A549 (cell line): ENCODE data around the gene P4HA3. TPM values are rescaled to one million over a fixed set of nuclear protein-coding genes. Genes with fewer than 3 reads are reported as not detected.

ENCODE experiments used
- ATAC-seq, 2 experiments: fragments of 200-7000 bp in 1 of 2; fragments of >200 bp in 1 of 2; cut with Nextera tagmentation in 1 of 2; cut with Tn5 transposase in 1 of 2; 3 replicates each; pipeline versions ENCODE4 v1.8.0 to v1.9.1; 2018 to 2020; ENCODE audit warnings: mild to moderate bottlenecking in 1 of 2, moderate library complexity in 1 of 2
- CTCF ChIA-PET: fragments of 300-600 bp; sonication (Branson Sonifier 250); formaldehyde crosslinking; extraction: SDS; loops from one replicate; lab custom pipeline; 2021; ENCODE audit warnings: antibody characterized with exemption, inconsistent platforms; lab: Yijun Ruan, JAX
- POLR2A ChIA-PET: fragments of 350-600 bp; formaldehyde crosslinking; extraction: SDS; loops from one replicate; lab custom pipeline; 2021; ENCODE audit warnings: antibody characterized with exemption, inconsistent platforms; lab: Yijun Ruan, JAX
- DNase-seq, 2 experiments: peaks; one replicate each; pipeline versions ENCODE4 v3.0.0 to v3.0.0-alpha.2; 2011 to 2016; ENCODE audit warnings: low read depth in 1 of 2, low spot score in 1 of 2
- FAIRE-seq: peaks from 2 replicates; lab custom pipeline; 2011; peaks lifted over from hg19 to GRCh38; lab: Jason Lieb, UNC
- H3K27ac ChIP-seq, 2 experiments: fragments of >200 bp; sonication (Bioruptor Twin); formaldehyde crosslinking; 3 replicates each; pipeline ENCODE4 v1.5.1; 2016 to 2017
- H3K4me1 ChIP-seq: fragments of >200 bp; sonication (Bioruptor Twin); formaldehyde crosslinking; 3 replicates; pipeline ENCODE4 v1.6.1; 2016
- H3K4me2 ChIP-seq: fragments of >200 bp; sonication (Bioruptor Twin); formaldehyde crosslinking; 3 replicates; pipeline ENCODE4 v1.6.1; 2016
- H3K4me3 ChIP-seq: fragments of >200 bp; sonication (Bioruptor Twin); formaldehyde crosslinking; 3 replicates; pipeline ENCODE4 v1.5.1; 2016
- H3K9me3 ChIP-seq: fragments of >200 bp; sonication (Bioruptor Twin); formaldehyde crosslinking; 3 replicates; pipeline ENCODE4 v1.6.1; 2016
- BHLHE40 ChIP-seq: IDR thresholded peaks from 2 replicates; pipeline ENCODE4 v1.6.1; 2012; ENCODE audit warnings: low read depth, low read length, inconsistent platforms
- CBX8 ChIP-seq: fragments of 200-600 bp; sonication (generic); IDR thresholded peaks from 2 replicates; pipeline ENCODE4 v1.6.1; 2016
- CEBPB ChIP-seq, 2 experiments: fragments of >200 bp in 1 of 2; sonication (Bioruptor Twin) in 1 of 2; formaldehyde crosslinking in 1 of 2; IDR thresholded peaks; 2 replicates each; pipeline ENCODE4 v1.6.1; 2012 to 2016
- HDAC2 ChIP-seq: fragments of 200-600 bp; sonication (generic); IDR thresholded peaks from 2 replicates; pipeline ENCODE4 v1.6.1; 2016
- HEYL ChIP-seq: fragments of 250-450 bp; sonication (Bioruptor Pico); IDR thresholded peaks from 2 replicates; pipeline ENCODE4 v1.8.0; 2021; ENCODE audit warnings: mild to moderate bottlenecking, moderate library complexity
- HOXB5 ChIP-seq: fragments of 250-450 bp; sonication (Bioruptor Pico); IDR thresholded peaks from 2 replicates; pipeline ENCODE4 v1.5.0; 2020; ENCODE audit warnings: mild to moderate bottlenecking, moderate library complexity
- JUN ChIP-seq, 2 experiments: fragments of >200 bp; sonication (Bioruptor Twin); formaldehyde crosslinking; IDR thresholded peaks; 2 replicates in 1 of 2; 3 replicates in 1 of 2; pipeline ENCODE4 v1.6.1; 2016 to 2017
- MAFK ChIP-seq: fragments of 450-650 bp; IDR thresholded peaks from 2 replicates; pipeline ENCODE4 v1.6.1; 2014; ENCODE audit not compliant: partially characterized antibody
- POLR2A ChIP-seq: IDR thresholded peaks from 2 replicates; pipeline ENCODE4 v1.6.1; 2012; ENCODE audit warnings: mild to moderate bottlenecking, low read length
- POLR2AphosphoS2 ChIP-seq: conservative IDR thresholded peaks from 2 replicates; pipeline ENCODE4 v1.6.1; 2012; ENCODE audit warnings: low read length, improper control_type of control experiment, inconsistent platforms
- RAD21 ChIP-seq, 2 experiments: fragments of >200 bp in 1 of 2; sonication (Bioruptor Twin) in 1 of 2; formaldehyde crosslinking in 1 of 2; IDR thresholded peaks in 1 of 2; conservative IDR thresholded peaks in 1 of 2; 2 replicates in 1 of 2; 3 replicates in 1 of 2; pipeline ENCODE4 v1.6.1; 2012 to 2018; ENCODE audit warnings: inconsistent platforms in 1 of 2
- RFX5 ChIP-seq: fragments of 450-650 bp; IDR thresholded peaks from 2 replicates; pipeline ENCODE4 v1.7.1; 2014; ENCODE audit warnings: antibody characterized with exemption, mild to moderate bottlenecking, moderate library complexity
- SMC3 ChIP-seq: fragments of >200 bp; sonication (Bioruptor Twin); formaldehyde crosslinking; IDR thresholded peaks from 3 replicates; pipeline ENCODE4 v1.6.1; 2018; ENCODE audit warnings: inconsistent platforms
- TP53 ChIP-seq: fragments of 250-450 bp; sonication (Bioruptor Pico); IDR thresholded peaks from 2 replicates; pipeline ENCODE4 v1.5.0; 2021; ENCODE audit warnings: mild to moderate bottlenecking, moderate library complexity
- WGBS: methylation state at CpG from one replicate; pipeline ENCODE4 v1.1.6; 2017; ENCODE audit errors: missing lambda C conversion rate; 5-methylcytosine and 5-hydroxymethylcytosine counted together
- polyA plus RNA-seq, 4 experiments: library from polyadenylated mRNA; depleted of rRNA in 3 of 4; stranded (reverse); fragments of >200 nt; fragmentation: RNase III in 1 of 4; extraction: RNeasy Plus Mini Kit Qiagen cat#74134 plus additional on column Dnase treatment in 1 of 4; gene quantifications; 2 replicates in 3 of 4; 3 replicates in 1 of 4; pipeline ENCODE4 v1.2.3, GENCODE V29; 2011 to 2017
- TF ChIP-seq, protein P1 (sequence below): fragments of >200 bp; sonication (Bioruptor Twin); formaldehyde crosslinking; IDR thresholded peaks from 2 replicates; pipeline ENCODE4 v1.6.1; 2016
- TF ChIP-seq, protein P2 (sequence below): IDR thresholded peaks from 2 replicates; pipeline ENCODE4 v1.6.1; 2012
- TF ChIP-seq, protein P3 (sequence below): fragments of >200 bp; sonication (Bioruptor Twin); formaldehyde crosslinking; IDR thresholded peaks from 3 replicates; pipeline ENCODE4 v1.5.1; 2016
- TF ChIP-seq, protein P4 (sequence below): fragments of 150-350 bp; IDR thresholded peaks from 2 replicates; pipeline ENCODE4 v1.6.1; 2014; ENCODE audit warnings: low read depth, mild to moderate bottlenecking, low read length
- TF ChIP-seq, protein P5 (sequence below): fragments of 250-450 bp; sonication (Bioruptor Pico); IDR thresholded peaks from 2 replicates; pipeline ENCODE4 v1.5.0; 2021; ENCODE audit warnings: mild to moderate bottlenecking, moderate library complexity, borderline replicate concordance

Gene P4HA3
- polyA plus RNA-seq, 2 of the 4 experiments (the other 2 are of a cell fraction) = 48.1 to 50.4 TPM

DNA sequence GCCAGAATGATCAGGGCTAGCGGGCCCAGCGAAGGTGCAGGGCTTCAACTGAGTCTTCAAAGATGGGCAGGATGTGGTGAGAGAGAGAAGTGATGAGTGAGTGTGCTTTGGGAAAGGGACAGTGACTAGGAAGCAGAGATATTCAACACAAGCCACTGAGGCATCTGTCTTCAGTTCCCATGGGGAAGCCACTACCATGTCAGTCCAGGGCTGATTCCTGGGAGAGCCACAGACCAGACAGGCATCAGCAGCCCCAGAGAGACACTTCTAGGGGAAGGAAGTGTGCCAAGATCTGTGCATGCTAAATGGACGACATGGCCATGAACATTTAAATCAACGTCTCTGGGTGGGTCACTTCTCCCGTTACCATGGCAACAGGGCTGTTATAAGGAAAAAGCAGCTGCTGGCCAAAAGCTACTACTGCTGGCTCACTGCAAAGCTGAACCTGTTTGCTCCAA, 28.5 kb downstream of the P4HA3 start:
- Histone ChIP-seq H3K4me2 (peak overlapping the region; percentile 48), H3K27ac (peak overlapping the region; percentile 96 to 97), H3K4me3 (no peak overlapping the region), H3K9me3 (no peaks in the 10 kb centered on the region), H3K4me1 (peaks cover 84% of the 10 kb centered on the region)
- WGBS = 58% methylated on average over 5 of the region's 5 CpGs
- DNase-seq (peak in 1 of 2 experiments; percentile 50), ATAC-seq (no peak), FAIRE-seq (no peak)
- TF ChIP-seq RFX5 = peak; percentile 67; the same call in 1 of the 2 replicates
- no peak for TF ChIP-seq CEBPB (IDR thresholded peaks at IDR 0.05)
- TF ChIP-seq JUN (IDR thresholded peaks at IDR 0.05) = no peak
- no peak for TF ChIP-seq HDAC2
- no peak for TF ChIP-seq RAD21 (conservative IDR thresholded peaks at IDR 0.05 in 1 of 2, IDR thresholded peaks at IDR 0.05 in 1 of 2)
- POLR2A ChIA-PET = interaction anchor here (0.5 kb wide), 1 partner anchor 156 kb away, joined by 3 read pairs; no protein-coding TSS in a partner anchor
- CTCF ChIA-PET = interaction anchor here (0.9 to 2.5 kb wide), 2 partner anchors 27 to 38 kb away, joined by 3 to 10 read pairs; no protein-coding TSS in a partner anchor

DNA sequence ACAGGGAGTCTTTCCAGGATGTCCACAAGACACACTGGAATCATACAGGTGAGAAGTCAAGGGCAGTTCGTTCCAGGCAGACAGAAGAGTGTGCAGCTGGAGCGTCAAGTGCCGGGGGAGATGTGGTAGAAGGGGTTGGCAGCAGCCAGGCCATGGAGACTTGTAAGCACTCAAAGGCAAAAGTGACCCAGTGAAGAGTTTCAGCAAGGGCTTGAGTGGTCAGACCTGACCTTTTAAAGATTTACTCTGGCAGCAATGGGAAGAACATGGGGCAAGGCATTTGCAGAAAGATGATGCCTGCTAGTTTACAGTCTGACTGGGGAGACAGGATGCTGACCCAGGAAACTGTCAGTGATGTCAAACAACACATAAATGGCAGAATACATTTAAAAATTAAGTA, 29.0 kb downstream of the P4HA3 start:
- WGBS = 91% methylated on average over 3 of the region's 3 CpGs
- Histone ChIP-seq H3K9me3 (no peaks in the 10 kb centered on the region), H3K4me1 (peaks cover 84% of the 10 kb centered on the region), H3K4me2 (no peak overlapping the region), H3K4me3 (no peak overlapping the region), H3K27ac (peak overlapping the region; percentile 96 to 97)
- CTCF ChIA-PET = interaction anchor here (0.9 to 2.5 kb wide), 2 partner anchors 26 to 39 kb away, joined by 3 to 10 read pairs; no protein-coding TSS in a partner anchor
- no peak for FAIRE-seq
- no peak for ATAC-seq
- POLR2A ChIA-PET = no interaction called here
- TF ChIP-seq MAFK (no peak), HOXB5 (no peak), TP53 (CRISPR knock-in tag) (no peak), HEYL (CRISPR knock-in tag) (no peak), POLR2A (no peak), JUN (IDR thresholded peaks at IDR 0.05) (no peak), POLR2AphosphoS2 (no peak), SMC3 (no peak), CBX8 (no peak), BHLHE40 (no peak)
- TF ChIP-seq, protein P1, sequence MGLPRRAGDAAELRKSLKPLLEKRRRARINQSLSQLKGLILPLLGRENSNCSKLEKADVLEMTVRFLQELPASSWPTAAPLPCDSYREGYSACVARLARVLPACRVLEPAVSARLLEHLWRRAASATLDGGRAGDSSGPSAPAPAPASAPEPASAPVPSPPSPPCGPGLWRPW = no peak
- TF ChIP-seq, protein P2, sequence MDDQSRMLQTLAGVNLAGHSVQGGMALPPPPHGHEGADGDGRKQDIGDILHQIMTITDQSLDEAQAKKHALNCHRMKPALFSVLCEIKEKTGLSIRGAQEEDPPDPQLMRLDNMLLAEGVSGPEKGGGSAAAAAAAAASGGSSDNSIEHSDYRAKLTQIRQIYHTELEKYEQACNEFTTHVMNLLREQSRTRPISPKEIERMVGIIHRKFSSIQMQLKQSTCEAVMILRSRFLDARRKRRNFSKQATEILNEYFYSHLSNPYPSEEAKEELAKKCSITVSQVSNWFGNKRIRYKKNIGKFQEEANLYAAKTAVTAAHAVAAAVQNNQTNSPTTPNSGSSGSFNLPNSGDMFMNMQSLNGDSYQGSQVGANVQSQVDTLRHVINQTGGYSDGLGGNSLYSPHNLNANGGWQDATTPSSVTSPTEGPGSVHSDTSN = no peak
- TF ChIP-seq, protein P3, sequence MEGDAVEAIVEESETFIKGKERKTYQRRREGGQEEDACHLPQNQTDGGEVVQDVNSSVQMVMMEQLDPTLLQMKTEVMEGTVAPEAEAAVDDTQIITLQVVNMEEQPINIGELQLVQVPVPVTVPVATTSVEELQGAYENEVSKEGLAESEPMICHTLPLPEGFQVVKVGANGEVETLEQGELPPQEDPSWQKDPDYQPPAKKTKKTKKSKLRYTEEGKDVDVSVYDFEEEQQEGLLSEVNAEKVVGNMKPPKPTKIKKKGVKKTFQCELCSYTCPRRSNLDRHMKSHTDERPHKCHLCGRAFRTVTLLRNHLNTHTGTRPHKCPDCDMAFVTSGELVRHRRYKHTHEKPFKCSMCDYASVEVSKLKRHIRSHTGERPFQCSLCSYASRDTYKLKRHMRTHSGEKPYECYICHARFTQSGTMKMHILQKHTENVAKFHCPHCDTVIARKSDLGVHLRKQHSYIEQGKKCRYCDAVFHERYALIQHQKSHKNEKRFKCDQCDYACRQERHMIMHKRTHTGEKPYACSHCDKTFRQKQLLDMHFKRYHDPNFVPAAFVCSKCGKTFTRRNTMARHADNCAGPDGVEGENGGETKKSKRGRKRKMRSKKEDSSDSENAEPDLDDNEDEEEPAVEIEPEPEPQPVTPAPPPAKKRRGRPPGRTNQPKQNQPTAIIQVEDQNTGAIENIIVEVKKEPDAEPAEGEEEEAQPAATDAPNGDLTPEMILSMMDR = no peak
- TF ChIP-seq, protein P4, sequence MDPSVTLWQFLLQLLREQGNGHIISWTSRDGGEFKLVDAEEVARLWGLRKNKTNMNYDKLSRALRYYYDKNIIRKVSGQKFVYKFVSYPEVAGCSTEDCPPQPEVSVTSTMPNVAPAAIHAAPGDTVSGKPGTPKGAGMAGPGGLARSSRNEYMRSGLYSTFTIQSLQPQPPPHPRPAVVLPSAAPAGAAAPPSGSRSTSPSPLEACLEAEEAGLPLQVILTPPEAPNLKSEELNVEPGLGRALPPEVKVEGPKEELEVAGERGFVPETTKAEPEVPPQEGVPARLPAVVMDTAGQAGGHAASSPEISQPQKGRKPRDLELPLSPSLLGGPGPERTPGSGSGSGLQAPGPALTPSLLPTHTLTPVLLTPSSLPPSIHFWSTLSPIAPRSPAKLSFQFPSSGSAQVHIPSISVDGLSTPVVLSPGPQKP = no peak
- TF ChIP-seq, protein P5, sequence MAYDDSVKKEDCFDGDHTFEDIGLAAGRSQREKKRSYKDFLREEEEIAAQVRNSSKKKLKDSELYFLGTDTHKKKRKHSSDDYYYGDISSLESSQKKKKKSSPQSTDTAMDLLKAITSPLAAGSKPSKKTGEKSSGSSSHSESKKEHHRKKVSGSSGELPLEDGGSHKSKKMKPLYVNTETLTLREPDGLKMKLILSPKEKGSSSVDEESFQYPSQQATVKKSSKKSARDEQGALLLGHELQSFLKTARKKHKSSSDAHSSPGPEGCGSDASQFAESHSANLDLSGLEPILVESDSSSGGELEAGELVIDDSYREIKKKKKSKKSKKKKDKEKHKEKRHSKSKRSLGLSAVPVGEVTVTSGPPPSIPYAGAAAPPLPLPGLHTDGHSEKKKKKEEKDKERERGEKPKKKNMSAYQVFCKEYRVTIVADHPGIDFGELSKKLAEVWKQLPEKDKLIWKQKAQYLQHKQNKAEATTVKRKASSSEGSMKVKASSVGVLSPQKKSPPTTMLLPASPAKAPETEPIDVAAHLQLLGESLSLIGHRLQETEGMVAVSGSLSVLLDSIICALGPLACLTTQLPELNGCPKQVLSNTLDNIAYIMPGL (CRISPR knock-in tag) = no peak
- no peak for DNase-seq
